GM12878 (cell line): ENCODE measurements around the gene HIVEP3. TPM values are rescaled to one million over a fixed set of nuclear protein-coding genes. Genes with fewer than 3 reads are reported as not detected.
A peak's percentile ranks its signal among the peaks of the same experiment; 100 is the strongest.

Source experiments
- ATAC-seq: fragments of 200-7000 bp; cut with Tn5 transposase; 3 replicates; pipeline ENCODE4 v1.9.1; 2020; ENCODE audit warnings: mild to moderate bottlenecking, moderate library complexity
- BruUV-seq: library from RNA; stranded (reverse); fragments of 400-500 nt; replicated peaks from 2 replicates; lab custom pipeline; 2021; lab: Mats Ljungman, UMichigan
- CTCF ChIA-PET: fragments of 300-600 bp; sonication (Branson Sonifier 250); formaldehyde crosslinking; extraction: SDS; loops from one replicate; lab custom pipeline; 2021; ENCODE audit warnings: inconsistent platforms; lab: Yijun Ruan, JAX
- POLR2A ChIA-PET: fragments of 350-600 bp; formaldehyde crosslinking; extraction: SDS; loops from one replicate; lab custom pipeline; 2021; ENCODE audit warnings: inconsistent platforms; lab: Charles Lee
- RAD21 ChIA-PET: fragments of 300-600 bp; sonication (Branson Sonifier 250); formaldehyde crosslinking; loops from one replicate; lab custom pipeline; 2023; ENCODE audit warnings: antibody characterized with exemption; ENCODE audit not compliant: unreplicated experiment; lab: Charles Lee
- SMC1A ChIA-PET: fragments of 300-600 bp; sonication (Branson Sonifier 250); formaldehyde crosslinking; loops from one replicate; lab custom pipeline; 2023; ENCODE audit not compliant: unreplicated experiment, uncharacterized antibody; lab: Charles Lee
- DNase-seq: peaks from one replicate; pipeline ENCODE4 v3.0.0-alpha.2; 2011; ENCODE audit warnings: low read depth, low spot score
- FAIRE-seq: peaks from 3 replicates; lab custom pipeline; 2011; peaks lifted over from hg19 to GRCh38; lab: Jason Lieb, UNC
- H2AFZ ChIP-seq: 2 replicates; pipeline ENCODE4 v1.6.0; 2011; ENCODE audit warnings: low read depth, low read length, control low read depth; ENCODE audit not compliant: control insufficient read depth
- H3K27ac ChIP-seq: 2 replicates; pipeline ENCODE4 v1.5.1; 2011; ENCODE audit warnings: control low read depth; ENCODE audit not compliant: control insufficient read depth, insufficient read depth
- H3K27me3 ChIP-seq, 2 experiments: replicated peaks in 1 of 2; 2 replicates each; pipeline versions ENCODE4 v1.6.0 to v1.6.1; 2011; ENCODE audit warnings: low read length in 1 of 2; ENCODE audit not compliant: control insufficient read depth in 2 of 2, insufficient read depth in 2 of 2
- H3K36me3 ChIP-seq, 2 experiments: 2 replicates each; pipeline ENCODE4 v1.5.1; 2011; ENCODE audit warnings: low read length in 1 of 2; ENCODE audit not compliant: control insufficient read depth in 2 of 2, insufficient read depth in 2 of 2
- H3K4me1 ChIP-seq: 2 replicates; pipeline ENCODE4 v1.6.1; 2011; ENCODE audit warnings: mild to moderate bottlenecking, low read length, moderate library complexity, mixed read lengths; ENCODE audit not compliant: control insufficient read depth, insufficient read depth
- H3K4me2 ChIP-seq: 2 replicates; pipeline ENCODE4 v1.6.0; 2011; ENCODE audit warnings: control low read depth; ENCODE audit not compliant: control insufficient read depth, insufficient read depth
- H3K4me3 ChIP-seq: fragments of 200-600 bp; sonication (generic); 2 replicates; pipeline ENCODE4 v1.5.1; 2016
- H3K79me2 ChIP-seq: 2 replicates; pipeline ENCODE4 v1.6.0; 2011; ENCODE audit warnings: low read length; ENCODE audit not compliant: control insufficient read depth, insufficient read depth
- H3K9ac ChIP-seq: 2 replicates; pipeline ENCODE4 v1.8.0; 2011; ENCODE audit warnings: low read length, control low read depth, mixed read lengths; ENCODE audit not compliant: control insufficient read depth, insufficient read depth
- H3K9me3 ChIP-seq: replicated peaks from 3 replicates; pipeline ENCODE4 v1.5.1; 2011; ENCODE audit warnings: mild to moderate bottlenecking, low read length; ENCODE audit not compliant: control insufficient read depth, insufficient read depth
- H4K20me1 ChIP-seq: 2 replicates; pipeline ENCODE4 v1.6.0; 2011; ENCODE audit not compliant: control insufficient read depth, insufficient read depth
- BHLHE40 ChIP-seq, 2 experiments: fragments of 450-650 bp in 1 of 2; IDR thresholded peaks; 2 replicates each; pipeline ENCODE4 v1.6.1; 2011 to 2017; ENCODE audit warnings: low read depth in 2 of 2, borderline replicate concordance in 1 of 2, improper control_type of control experiment in 1 of 2, low read length in 1 of 2, mild to moderate bottlenecking in 1 of 2
- IKZF1 ChIP-seq: fragments of 450-650 bp; conservative IDR thresholded peaks from 2 replicates; pipeline ENCODE4 v1.6.1; 2017; ENCODE audit warnings: antibody characterized with exemption, mild to moderate bottlenecking
- MAX ChIP-seq: IDR thresholded peaks from 2 replicates; pipeline ENCODE4 v1.6.1; 2012; ENCODE audit warnings: low read depth, low read length, improper control_type of control experiment
- PML ChIP-seq: IDR thresholded peaks from 2 replicates; pipeline ENCODE4 v1.6.1; 2012; ENCODE audit warnings: low read length, inconsistent platforms
- RB1 ChIP-seq: fragments of 450-650 bp; formaldehyde crosslinking; IDR thresholded peaks from 2 replicates; pipeline ENCODE4 v1.6.1; 2017; ENCODE audit warnings: mild to moderate bottlenecking, borderline replicate concordance
- WGBS: methylation state at CpG from one replicate; pipeline ENCODE4 v1.1.6; 2016; ENCODE audit warnings: low lambda C conversion rate; ENCODE audit not compliant: insufficient replicate concordance, insufficient coverage; ENCODE audit errors: missing lambda C conversion rate; 5-methylcytosine and 5-hydroxymethylcytosine counted together
- in situ Hi-C: fragments of 300-500 bp; cut with MboI; formaldehyde crosslinking; loops from 9 replicates; pipeline ENCODE4 v1.14.3; 2018; ENCODE audit warnings: mixed read lengths
- intact Hi-C: fragments of 100-400 bp; cut with micrococcal nuclease; formaldehyde crosslinking; loops from one replicate; pipeline ENCODE4 v1.14.2; 2022; ENCODE audit not compliant: unreplicated experiment
- polyA plus RNA-seq, 11 experiments: library from polyadenylated mRNA; depleted of rRNA in 4 of 11; unstranded in 6 of 11; stranded (reverse) in 5 of 11; fragments of >200 nt; fragmentation: Nextera tagmentation in 4 of 11; fragmentation: Illumina TruSeq in 1 of 11; extraction: Ambion mirVana in 4 of 11; extraction: Trizol in 1 of 11; gene quantifications; 1 replicate in 1 of 11; 2 replicates in 10 of 11; pipeline versions ENCODE4 v1.2.1 to v1.2.3, GENCODE V29; 2011 to 2016; ENCODE audit warnings: inconsistent platforms in 2 of 11, missing spikeins in 2 of 11, low read depth in 1 of 11
- total RNA-seq, 4 experiments: library from RNA; depleted of rRNA in 3 of 4; stranded (reverse); fragments of >200 nt in 3 of 4; fragmentation: Illumina TruSeq in 1 of 4; extraction: Trizol in 1 of 4; gene quantifications; 2 replicates each; pipeline versions ENCODE4 v1.2.1 to v1.2.3, GENCODE V29; 2013 to 2021
- TF ChIP-seq, protein P1 (sequence below): fragments of 450-650 bp; IDR thresholded peaks from 2 replicates; pipeline ENCODE4 v1.6.1; 2017; ENCODE audit warnings: antibody characterized with exemption, mild to moderate bottlenecking, moderate library complexity

Gene HIVEP3
- total and polyA plus RNA-seq, 10 of the 15 experiments (the other 5 are each of a cell fraction or from before 2014, with no cell fraction given), result 1.8 to 13.6 (median 3.8) TPM

DNA sequence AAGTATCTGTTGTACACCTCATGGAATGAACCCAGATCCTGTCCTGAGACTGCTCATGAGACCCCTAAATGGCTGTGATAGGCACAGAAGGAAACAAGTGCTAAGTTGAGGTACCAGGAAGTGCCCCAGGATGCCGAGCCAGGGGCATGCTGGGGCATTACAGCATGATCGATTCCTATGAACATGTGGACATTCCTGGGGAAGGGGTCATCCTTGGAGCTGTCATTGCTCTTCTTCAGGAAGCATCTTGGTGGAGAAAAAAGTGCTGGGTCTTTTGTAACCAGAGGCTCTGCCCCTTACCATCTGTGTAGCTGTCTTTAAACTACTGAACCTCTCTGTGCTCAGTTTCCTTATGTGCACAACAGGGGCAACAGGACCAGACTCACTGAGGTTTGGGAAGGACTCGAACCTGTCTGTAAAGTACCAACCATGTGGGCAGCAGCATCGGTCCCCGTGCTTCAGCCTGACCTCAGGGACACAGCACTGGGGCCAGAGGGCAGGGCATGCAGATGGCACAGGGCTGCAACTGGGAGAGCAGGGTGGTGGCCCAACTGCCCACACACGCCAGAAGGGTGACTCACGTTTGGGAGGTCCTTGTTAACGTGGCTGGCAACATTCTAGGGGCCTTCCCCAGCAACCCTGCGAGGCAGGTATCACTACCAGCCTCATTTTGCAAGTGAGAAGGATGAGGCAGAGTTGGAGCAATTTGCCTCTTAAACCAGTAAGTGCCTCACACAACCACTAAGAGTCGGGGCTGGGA is 291.9 kb downstream of the HIVEP3 start:
- TF ChIP-seq BHLHE40 (IDR thresholded peaks at IDR 0.05; ENCODE audit: borderline replicate concordance in 1 of 2, low read depth in 2 of 2, low read length in 1 of 2) (peak; percentile 24 to 62; a peak in 2 of 4 replicates), MAX (no peak), IKZF1 (peak; percentile 17; the same call in 1 of the 2 replicates), RB1 (no peak), PML (no peak)
- TF ChIP-seq, protein P1, sequence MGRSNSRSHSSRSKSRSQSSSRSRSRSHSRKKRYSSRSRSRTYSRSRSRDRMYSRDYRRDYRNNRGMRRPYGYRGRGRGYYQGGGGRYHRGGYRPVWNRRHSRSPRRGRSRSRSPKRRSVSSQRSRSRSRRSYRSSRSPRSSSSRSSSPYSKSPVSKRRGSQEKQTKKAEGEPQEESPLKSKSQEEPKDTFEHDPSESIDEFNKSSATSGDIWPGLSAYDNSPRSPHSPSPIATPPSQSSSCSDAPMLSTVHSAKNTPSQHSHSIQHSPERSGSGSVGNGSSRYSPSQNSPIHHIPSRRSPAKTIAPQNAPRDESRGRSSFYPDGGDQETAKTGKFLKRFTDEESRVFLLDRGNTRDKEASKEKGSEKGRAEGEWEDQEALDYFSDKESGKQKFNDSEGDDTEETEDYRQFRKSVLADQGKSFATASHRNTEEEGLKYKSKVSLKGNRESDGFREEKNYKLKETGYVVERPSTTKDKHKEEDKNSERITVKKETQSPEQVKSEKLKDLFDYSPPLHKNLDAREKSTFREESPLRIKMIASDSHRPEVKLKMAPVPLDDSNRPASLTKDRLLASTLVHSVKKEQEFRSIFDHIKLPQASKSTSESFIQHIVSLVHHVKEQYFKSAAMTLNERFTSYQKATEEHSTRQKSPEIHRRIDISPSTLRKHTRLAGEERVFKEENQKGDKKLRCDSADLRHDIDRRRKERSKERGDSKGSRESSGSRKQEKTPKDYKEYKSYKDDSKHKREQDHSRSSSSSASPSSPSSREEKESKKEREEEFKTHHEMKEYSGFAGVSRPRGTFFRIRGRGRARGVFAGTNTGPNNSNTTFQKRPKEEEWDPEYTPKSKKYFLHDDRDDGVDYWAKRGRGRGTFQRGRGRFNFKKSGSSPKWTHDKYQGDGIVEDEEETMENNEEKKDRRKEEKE, result no peak
- no peak overlapping the region for H3K4me3 ChIP-seq
- 11% methylated on average over 10 of the region's 10 CpGs for WGBS
- DNase-seq (peak; percentile 33), FAIRE-seq (no peak), ATAC-seq (peak; percentile 70)
- H3K9me3 ChIP-seq, result no peaks in the 10 kb centered on the region
- BruUV-seq, result no TSS peak
- H3K27ac ChIP-seq, result no peak overlapping the region
- no peak overlapping the region for H2AFZ ChIP-seq
- H3K9ac ChIP-seq, result no peak overlapping the region
- RAD21 ChIA-PET, result interaction anchor here (1.2 to 1.5 kb wide), 2 partner anchors 72 to 100 kb away, joined by 3 to 4 read pairs; no protein-coding TSS in a partner anchor
- POLR2A ChIA-PET, result interaction anchor here (1.1 to 1.4 kb wide), 2 partner anchors 35 to 44 kb away, joined by 3 to 4 read pairs; no protein-coding TSS in a partner anchor
- in situ Hi-C loops, result no loop called here
- SMC1A ChIA-PET, result interaction anchor here (0.9 to 8.7 kb wide), 7 partner anchors 14 to 173 kb away, joined by 3 to 95 read pairs (median 4); no protein-coding TSS in a partner anchor
- H3K36me3 ChIP-seq, result peaks cover 0 to 3% of the 10 kb centered on the region in 2 experiments; a peak in 2 of 4 replicates
- no peaks in the 10 kb centered on the region; the same call in 1 of the 2 replicates for H3K79me2 ChIP-seq
- H3K27me3 ChIP-seq, result no peaks in the 10 kb centered on the region
- no peak overlapping the region for H3K4me2 ChIP-seq
- no peaks in the 10 kb centered on the region for H4K20me1 ChIP-seq
- CTCF ChIA-PET, result interaction anchor here (1.0 to 8.9 kb wide), 3 partner anchors 29 to 184 kb away, joined by 3 to 63 read pairs (median 3); no protein-coding TSS in a partner anchor
- H3K4me1 ChIP-seq, result peaks cover 25% of the 10 kb centered on the region
- intact Hi-C loops, result no loop called here
